ACC112 (cell line): ENCODE data around the gene KIF25.
"Not testable (repeated sequence)": the region's sequence is repeated elsewhere in the genome, so short reads cannot be mapped to it uniquely, and the experiment has no call there.

Source experiments
- H2AFZ ChIP-seq: fragments of 200-600 bp; sonication (generic); one replicate; pipeline ENCODE4 v1.6.0; 2017; ENCODE audit warnings: antibody characterized with exemption, low read length; ENCODE audit not compliant: unreplicated experiment
- H3K27ac ChIP-seq: fragments of 200-600 bp; sonication (generic); 2 replicates; pipeline ENCODE4 v1.5.1; 2014; ENCODE audit warnings: low read depth, mild to moderate bottlenecking, antibody characterized with exemption, low read length, moderate library complexity
- H3K27me3 ChIP-seq: fragments of 200-600 bp; sonication (generic); 2 replicates; pipeline ENCODE4 v1.6.1; 2014; ENCODE audit warnings: mild to moderate bottlenecking, antibody characterized with exemption, low read length, moderate library complexity, mixed read lengths; ENCODE audit not compliant: insufficient read depth
- H3K36me3 ChIP-seq: fragments of 200-600 bp; sonication (generic); 2 replicates; pipeline ENCODE4 v1.6.1; 2016; ENCODE audit warnings: mild to moderate bottlenecking, antibody characterized with exemption, low read length, moderate library complexity, mixed read lengths; ENCODE audit not compliant: insufficient read depth
- H3K4me1 ChIP-seq: fragments of 200-600 bp; sonication (generic); one replicate; pipeline ENCODE4 v1.6.1; 2016; ENCODE audit warnings: low read length, mixed read lengths; ENCODE audit not compliant: insufficient read depth, unreplicated experiment, control insufficient read depth
- H3K4me3 ChIP-seq: fragments of 200-600 bp; sonication (generic); 2 replicates; pipeline ENCODE4 v1.5.1; 2014; ENCODE audit warnings: mild to moderate bottlenecking, low read depth, low read length
- H3K79me2 ChIP-seq: fragments of 200-600 bp; sonication (generic); one replicate; pipeline ENCODE4 v1.6.0; 2016; ENCODE audit warnings: low read length; ENCODE audit not compliant: control insufficient read depth, unreplicated experiment, insufficient read depth

KIF25 gene

GRCh38 chr6:168075787-168076202, 78.3 kb downstream of the KIF25 start:
- Histone ChIP-seq H3K27me3 (peaks cover 16% of the 10 kb centered on the region; the same call in 1 of the 2 replicates), H3K36me3 (no peaks in the 10 kb centered on the region)

GRCh38 chr6:168077401-168077800, 79.9 kb downstream of the KIF25 start:
- H3K4me1 ChIP-seq, H3K27ac ChIP-seq, H3K4me3 ChIP-seq, H3K27me3 ChIP-seq, H3K79me2 ChIP-seq, H3K36me3 ChIP-seq, H2AFZ ChIP-seq: not testable (repeated sequence)

More at GRCh38 chr6:168075787-168076202, 78.3 kb downstream of the KIF25 start:
- Histone ChIP-seq H3K4me3 (no peak overlapping the region), H3K79me2 (no peaks in the 10 kb centered on the region), H3K4me1 (no peaks in the 10 kb centered on the region), H3K27ac (no peak overlapping the region), H2AFZ (no peak overlapping the region)

GRCh38 chr6:168078175-168078942, 80.9 kb downstream of the KIF25 start:
- no peaks in the 10 kb centered on the region for H3K79me2 ChIP-seq
- H3K27me3 ChIP-seq, result no peaks in the 10 kb centered on the region
- H3K4me1 ChIP-seq, result no peaks in the 10 kb centered on the region
- no peak overlapping the region for H3K27ac ChIP-seq
- H3K4me3 ChIP-seq, result no peak overlapping the region
- no peaks in the 10 kb centered on the region for H3K36me3 ChIP-seq
- no peak overlapping the region for H2AFZ ChIP-seq

- Histone ChIP-seq H2AFZ (no peak within 1 kb of the TSS), H3K27me3 (no peaks in the 10 kb centered on the region), H3K4me1 (no peaks in the 10 kb centered on the region), H3K27ac (no peak within 1 kb of the TSS), H3K79me2 (no peaks in the 10 kb centered on the region), H3K4me3 (no peak within 1 kb of the TSS), H3K36me3 (no peaks in the 10 kb centered on the region)
These were observed 81.5 kb downstream of the KIF25 start, which contains the start of gene FRMD1 for GRCh38 chr6:168078943-168079405. Gene FRMD1, minus strand, starts transcription at chr6:168079212. Its CDS starts 118 bp downstream, at chr6:168079094.

GRCh38 chr6:168080393-168081077, 83.1 kb downstream of the KIF25 start:
- Histone ChIP-seq H3K27ac (no peak overlapping the region), H3K4me3 (no peak overlapping the region), H3K27me3 (no peaks in the 10 kb centered on the region), H3K4me1 (no peaks in the 10 kb centered on the region), H2AFZ (no peak overlapping the region), H3K36me3 (no peaks in the 10 kb centered on the region), H3K79me2 (no peaks in the 10 kb centered on the region)

GRCh38 chr6:168081858-168082546, 84.5 kb downstream of the KIF25 start:
- H3K4me3 ChIP-seq, result no peak overlapping the region
- H3K27ac ChIP-seq, result no peak overlapping the region
- H3K79me2 ChIP-seq, result no peaks in the 10 kb centered on the region
- H2AFZ ChIP-seq, result no peak overlapping the region
- H3K27me3 ChIP-seq, result no peaks in the 10 kb centered on the region
- no peaks in the 10 kb centered on the region for H3K36me3 ChIP-seq
- H3K4me1 ChIP-seq, result no peaks in the 10 kb centered on the region

GRCh38 chr6:168082860-168083513, 85.5 kb downstream of the KIF25 start:
- Histone ChIP-seq H3K4me3 (no peak overlapping the region), H3K27me3 (no peaks in the 10 kb centered on the region), H3K4me1 (no peaks in the 10 kb centered on the region), H3K27ac (no peak overlapping the region), H3K79me2 (no peaks in the 10 kb centered on the region), H2AFZ (no peak overlapping the region), H3K36me3 (no peaks in the 10 kb centered on the region)

GRCh38 chr6:168083514-168083885, 86.0 kb downstream of the KIF25 start:
- no peak overlapping the region for H2AFZ ChIP-seq
- no peak overlapping the region for H3K27ac ChIP-seq
- H3K36me3 ChIP-seq, result no peaks in the 10 kb centered on the region
- no peak overlapping the region for H3K4me3 ChIP-seq
- no peaks in the 10 kb centered on the region for H3K79me2 ChIP-seq
- no peaks in the 10 kb centered on the region for H3K27me3 ChIP-seq
- no peaks in the 10 kb centered on the region for H3K4me1 ChIP-seq

- Histone ChIP-seq H2AFZ (no peak overlapping the region), H3K4me1 (no peaks in the 10 kb centered on the region), H3K4me3 (no peak overlapping the region), H3K27ac (no peak overlapping the region), H3K36me3 (no peaks in the 10 kb centered on the region), H3K27me3 (no peaks in the 10 kb centered on the region), H3K79me2 (no peaks in the 10 kb centered on the region)
These were observed 87.1 kb downstream of the KIF25 start for GRCh38 chr6:168084465-168085160.

GRCh38 chr6:168086066-168086465, 88.6 kb downstream of the KIF25 start:
- H3K4me3 ChIP-seq, result no peak overlapping the region
- no peaks in the 10 kb centered on the region for H3K36me3 ChIP-seq
- no peaks in the 10 kb centered on the region for H3K4me1 ChIP-seq
- no peak overlapping the region for H2AFZ ChIP-seq
- H3K27me3 ChIP-seq, result no peaks in the 10 kb centered on the region
- H3K79me2 ChIP-seq, result no peaks in the 10 kb centered on the region
- no peak overlapping the region for H3K27ac ChIP-seq
